ENCODE data around the gene CTNND2.

GRCh38 chr5:11452852-11453251, 451.4 kb downstream of the CTNND2 start:
- TF ChIP-seq CTCF (IDR thresholded peaks at IDR 0.05): no peak
- no peak for TF ChIP-seq EP300 (IDR thresholded peaks at IDR 0.05)

Measured in esophagus muscularis mucosa (tissue), 3 donors.